Smooth muscle cell (in vitro differentiated cells): ENCODE data around the gene SIRT4. TPM values are rescaled to one million over a fixed set of nuclear protein-coding genes. Genes with fewer than 3 reads are reported as not detected.

Source experiments
- DNase-seq: peaks from one replicate; lab custom pipeline; 2025; ENCODE audit not compliant: unreplicated experiment; lab: John Stamatoyannopoulos, UW
- H2AFZ ChIP-seq: fragments of 200-600 bp; sonication (generic); 2 replicates; pipeline ENCODE4 v1.6.0; 2016; ENCODE audit warnings: antibody characterized with exemption, low read depth, mild to moderate bottlenecking
- H3F3A ChIP-seq: fragments of 200-600 bp; sonication (generic); 2 replicates; pipeline ENCODE4 v1.6.0; 2017; ENCODE audit warnings: antibody characterized with exemption, low read depth
- H3K27ac ChIP-seq: fragments of 200-600 bp; sonication (generic); 2 replicates; pipeline ENCODE4 v1.5.1; 2016; ENCODE audit warnings: low read depth, mild to moderate bottlenecking
- H3K27me3 ChIP-seq: fragments of 200-600 bp; sonication (generic); 2 replicates; pipeline ENCODE4 v1.6.1; 2016; ENCODE audit warnings: low read depth, mild to moderate bottlenecking
- H3K36me3 ChIP-seq: fragments of 200-600 bp; sonication (generic); 2 replicates; pipeline ENCODE4 v1.5.1; 2016; ENCODE audit warnings: low read depth
- H3K4me1 ChIP-seq: fragments of 200-600 bp; sonication (generic); 2 replicates; pipeline ENCODE4 v1.5.1; 2016; ENCODE audit warnings: low read depth
- H3K4me2 ChIP-seq: fragments of 200-600 bp; sonication (generic); 2 replicates; pipeline ENCODE4 v1.6.0; 2016; ENCODE audit warnings: mild to moderate bottlenecking
- H3K4me3 ChIP-seq: fragments of 200-600 bp; sonication (generic); 2 replicates; pipeline ENCODE4 v1.5.1; 2016; ENCODE audit warnings: mild to moderate bottlenecking
- H3K79me2 ChIP-seq: fragments of 200-600 bp; sonication (generic); 2 replicates; pipeline ENCODE4 v1.6.0; 2016; ENCODE audit warnings: low read depth, mild to moderate bottlenecking
- H3K9ac ChIP-seq: fragments of 200-600 bp; sonication (generic); 2 replicates; pipeline ENCODE4 v1.6.0; 2016; ENCODE audit warnings: low read depth
- H3K9me3 ChIP-seq: fragments of 200-600 bp; sonication (generic); replicated peaks from 2 replicates; pipeline ENCODE4 v1.5.1; 2016; ENCODE audit warnings: low read depth
- H4K20me1 ChIP-seq: fragments of 200-600 bp; sonication (generic); 2 replicates; pipeline ENCODE4 v1.6.0; 2016; ENCODE audit warnings: low read depth
- WGBS: methylation state at CpG from one replicate; pipeline ENCODE4 v1.1.7; 2016; ENCODE audit warnings: low lambda C conversion rate; 5-methylcytosine and 5-hydroxymethylcytosine counted together
- polyA plus RNA-seq: library from polyadenylated mRNA; unstranded; fragments of >200 nt; fragmentation: Nextera tagmentation; extraction: Ambion mirVana; gene quantifications from 2 replicates; pipeline ENCODE4 v1.2.1, GENCODE V29; 2016
- total RNA-seq: library from RNA; depleted of rRNA; stranded (reverse); fragments of >200 nt; gene quantifications from 2 replicates; pipeline ENCODE4 v1.2.3, GENCODE V29; 2014
- TF ChIP-seq, protein P1 (sequence below): fragments of 200-600 bp; sonication (generic); IDR thresholded peaks from 2 replicates; pipeline ENCODE4 v1.5.1; 2017; ENCODE audit warnings: borderline replicate concordance, mild to moderate bottlenecking, antibody characterized with exemption; ENCODE audit not compliant: insufficient read depth, poor library complexity, severe bottlenecking

The SIRT4 gene
- total and polyA plus RNA-seq, 2 experiments from 2014 or later, result 2.7 to 5.3 TPM

- Histone ChIP-seq H3K4me2 (no peak overlapping the region), H3K27me3 (no peaks in the 10 kb centered on the region), H4K20me1 (no peaks in the 10 kb centered on the region), H3K4me3 (no peak overlapping the region), H3K9ac (no peak overlapping the region), H3F3A (no peaks in the 10 kb centered on the region), H2AFZ (no peak overlapping the region), H3K4me1 (no peaks in the 10 kb centered on the region), H3K36me3 (no peaks in the 10 kb centered on the region), H3K9me3 (no peaks in the 10 kb centered on the region), H3K27ac (no peak overlapping the region), H3K79me2 (no peaks in the 10 kb centered on the region)
- TF ChIP-seq, protein P1, sequence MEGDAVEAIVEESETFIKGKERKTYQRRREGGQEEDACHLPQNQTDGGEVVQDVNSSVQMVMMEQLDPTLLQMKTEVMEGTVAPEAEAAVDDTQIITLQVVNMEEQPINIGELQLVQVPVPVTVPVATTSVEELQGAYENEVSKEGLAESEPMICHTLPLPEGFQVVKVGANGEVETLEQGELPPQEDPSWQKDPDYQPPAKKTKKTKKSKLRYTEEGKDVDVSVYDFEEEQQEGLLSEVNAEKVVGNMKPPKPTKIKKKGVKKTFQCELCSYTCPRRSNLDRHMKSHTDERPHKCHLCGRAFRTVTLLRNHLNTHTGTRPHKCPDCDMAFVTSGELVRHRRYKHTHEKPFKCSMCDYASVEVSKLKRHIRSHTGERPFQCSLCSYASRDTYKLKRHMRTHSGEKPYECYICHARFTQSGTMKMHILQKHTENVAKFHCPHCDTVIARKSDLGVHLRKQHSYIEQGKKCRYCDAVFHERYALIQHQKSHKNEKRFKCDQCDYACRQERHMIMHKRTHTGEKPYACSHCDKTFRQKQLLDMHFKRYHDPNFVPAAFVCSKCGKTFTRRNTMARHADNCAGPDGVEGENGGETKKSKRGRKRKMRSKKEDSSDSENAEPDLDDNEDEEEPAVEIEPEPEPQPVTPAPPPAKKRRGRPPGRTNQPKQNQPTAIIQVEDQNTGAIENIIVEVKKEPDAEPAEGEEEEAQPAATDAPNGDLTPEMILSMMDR, result no peak
- DNase-seq, result no peak
- 98% methylated on average over 49 of the region's 57 CpGs for WGBS
Measured at GRCh38 chr12:120278137-120279069, 23.7 kb upstream of the SIRT4 start.

DNA sequence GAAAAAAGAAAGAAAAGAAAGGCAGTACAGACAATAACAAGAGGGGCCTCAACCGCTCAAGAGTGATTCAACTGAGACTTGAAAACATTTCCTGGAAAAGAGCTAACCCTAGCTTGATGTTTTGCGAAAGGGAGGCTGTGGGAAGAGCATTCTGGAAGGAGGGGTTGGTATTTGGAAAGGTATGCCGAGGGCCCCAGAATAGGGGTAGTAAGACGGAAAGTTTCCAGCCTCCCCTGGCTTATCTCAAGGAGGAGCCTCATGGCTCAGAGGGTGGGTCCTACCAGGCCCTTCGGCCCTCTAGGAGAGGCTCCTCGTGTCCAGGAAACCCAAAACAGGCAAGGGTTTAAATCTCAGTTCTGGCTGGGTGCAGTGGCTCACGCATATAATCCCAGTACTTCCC lies 18.8 kb upstream of the SIRT4 start:
- H4K20me1 ChIP-seq, result no peaks in the 10 kb centered on the region
- TF ChIP-seq, protein P1, result no peak
- H3K4me1 ChIP-seq, result peaks cover 3% of the 10 kb centered on the region
- H3K79me2 ChIP-seq, result no peaks in the 10 kb centered on the region
- no peaks in the 10 kb centered on the region for H3K36me3 ChIP-seq
- no peaks in the 10 kb centered on the region for H3K27me3 ChIP-seq
- H3K4me2 ChIP-seq, result no peak overlapping the region
- 18% methylated on average over 7 of the region's 7 CpGs for WGBS
- no peak overlapping the region for H3K4me3 ChIP-seq
- H3F3A ChIP-seq, result no peaks in the 10 kb centered on the region
- peak overlapping the region; percentile 59 for H2AFZ ChIP-seq
- no peaks in the 10 kb centered on the region for H3K9me3 ChIP-seq
- H3K9ac ChIP-seq, result no peak overlapping the region
- DNase-seq, result no peak
- no peak overlapping the region for H3K27ac ChIP-seq

- TF ChIP-seq, protein P1, result no peak
- no peaks in the 10 kb centered on the region for H3K79me2 ChIP-seq
- H3K4me3 ChIP-seq, result no peak overlapping the region
- H2AFZ ChIP-seq, result no peak overlapping the region
- no peak overlapping the region for H3K9ac ChIP-seq
- H3K4me2 ChIP-seq, result no peak overlapping the region
- no peak for DNase-seq
- no peaks in the 10 kb centered on the region for H4K20me1 ChIP-seq
- 98% methylated on average over 3 of the region's 3 CpGs for WGBS
- H3K27ac ChIP-seq, result no peak overlapping the region
- no peaks in the 10 kb centered on the region for H3K36me3 ChIP-seq
- H3K27me3 ChIP-seq, result no peaks in the 10 kb centered on the region
- H3F3A ChIP-seq, result no peaks in the 10 kb centered on the region
- no peaks in the 10 kb centered on the region for H3K9me3 ChIP-seq
- peaks cover 3% of the 10 kb centered on the region for H3K4me1 ChIP-seq
Measured at GRCh38 chr12:120284381-120284780, 17.7 kb upstream of the SIRT4 start.
